Pulmonary artery endothelial cell (primary cell): ENCODE results near the gene NOD2. TPM values are rescaled to one million over a fixed set of nuclear protein-coding genes. Genes with fewer than 3 reads are reported as not detected.

Experiments used
- DNase-seq: peaks from one replicate; pipeline ENCODE4 v3.0.0-alpha.2; 2011; ENCODE audit warnings: low read depth, low spot score
- total RNA-seq: library from RNA; depleted of rRNA; stranded (reverse); fragments of >200 nt; gene quantifications from 2 replicates; pipeline ENCODE4 v1.2.3, GENCODE V29; 2014

The NOD2 gene
- total RNA-seq, 1 donor from 2014 or later, result 0.26 TPM

DNA sequence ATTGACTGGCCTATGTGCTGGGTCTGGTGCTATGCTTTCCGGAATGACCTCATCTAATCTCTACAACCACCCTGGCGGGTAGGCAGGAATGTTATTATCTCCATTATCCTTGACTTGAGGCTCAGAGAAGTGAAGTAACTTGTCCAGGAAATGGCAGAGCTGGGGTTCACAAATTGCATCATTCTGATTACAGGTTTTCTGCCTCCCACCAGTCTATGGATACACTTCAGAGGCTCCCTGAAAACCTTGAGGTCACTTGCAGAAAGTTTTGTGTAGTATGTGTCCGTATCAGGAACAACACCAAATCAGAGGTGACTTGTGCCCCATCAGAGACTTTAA lies 19.1 kb downstream of the NOD2 start:
- DNase-seq, result no peak

GRCh38 chr16:50712956-50713355 lies 19.6 kb downstream of the NOD2 start:
- no peak for DNase-seq

DNA sequence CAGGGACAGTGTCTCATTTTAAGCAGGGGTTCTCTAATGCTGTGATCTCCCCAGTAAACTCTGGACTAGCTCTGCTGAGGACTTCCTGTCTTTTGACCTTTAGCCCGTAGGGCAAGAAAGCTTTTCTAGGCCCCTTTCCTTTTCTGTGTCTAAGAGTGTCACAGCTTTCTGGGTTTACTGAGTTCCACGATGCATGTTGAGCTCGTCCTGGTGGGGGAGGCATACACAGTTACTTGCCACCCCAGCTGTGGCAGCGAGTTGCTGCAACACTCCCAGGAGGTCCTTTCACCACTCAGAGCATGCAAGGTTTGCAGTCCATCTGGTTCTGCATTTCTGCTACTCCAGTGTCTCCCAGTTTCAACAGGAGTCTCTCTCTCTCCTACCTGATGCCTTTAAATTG lies 23.7 kb downstream of the NOD2 start:
- no peak for DNase-seq

DNA sequence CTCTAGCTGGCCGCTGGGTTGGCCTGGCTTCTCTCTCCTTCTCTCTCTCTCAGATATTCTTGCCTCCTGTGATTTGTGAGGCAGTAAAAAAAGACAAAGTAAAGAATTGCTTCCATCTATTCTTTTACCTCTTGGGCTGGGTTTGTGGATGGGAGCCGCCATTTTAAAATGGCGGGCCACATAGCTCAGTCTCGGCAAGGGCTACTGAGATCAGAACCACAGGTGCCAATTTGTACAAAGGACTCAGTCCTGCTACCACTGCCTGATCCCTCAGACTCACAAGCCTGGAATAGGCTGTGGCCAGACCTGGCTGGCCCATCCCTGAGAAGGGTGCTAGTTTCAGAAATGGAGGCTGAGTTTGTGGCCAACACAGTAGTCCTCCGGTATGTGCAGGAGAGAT lies 24.1 kb downstream of the NOD2 start:
- DNase-seq, result no peak

- DNase-seq, result no peak
Measured at GRCh38 chr16:50718061-50718760, 24.8 kb downstream of the NOD2 start.

- DNase-seq, result no peak
Measured at GRCh38 chr16:50718761-50719400, 25.5 kb downstream of the NOD2 start.

- no peak for DNase-seq
Measured at GRCh38 chr16:50719401-50720337, 26.3 kb downstream of the NOD2 start.

- DNase-seq, result no peak
Measured at GRCh38 chr16:50721549-50722404, 28.4 kb downstream of the NOD2 start.

DNA sequence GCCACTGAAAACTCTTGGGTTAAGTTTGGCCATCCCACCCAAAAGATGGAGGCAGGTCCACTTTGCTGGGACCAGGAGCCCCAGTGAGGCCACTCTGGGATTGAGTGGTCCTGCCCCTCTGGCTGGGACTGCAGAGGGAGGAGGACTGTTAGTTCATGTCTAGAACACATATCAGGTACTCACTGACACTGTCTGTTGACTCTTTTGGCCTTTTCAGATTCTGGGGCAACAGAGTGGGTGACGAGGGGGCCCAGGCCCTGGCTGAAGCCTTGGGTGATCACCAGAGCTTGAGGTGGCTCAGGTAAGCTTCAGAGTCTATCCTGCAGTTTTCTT lies 29.0 kb downstream of the NOD2 start:
- DNase-seq, result no peak

DNA sequence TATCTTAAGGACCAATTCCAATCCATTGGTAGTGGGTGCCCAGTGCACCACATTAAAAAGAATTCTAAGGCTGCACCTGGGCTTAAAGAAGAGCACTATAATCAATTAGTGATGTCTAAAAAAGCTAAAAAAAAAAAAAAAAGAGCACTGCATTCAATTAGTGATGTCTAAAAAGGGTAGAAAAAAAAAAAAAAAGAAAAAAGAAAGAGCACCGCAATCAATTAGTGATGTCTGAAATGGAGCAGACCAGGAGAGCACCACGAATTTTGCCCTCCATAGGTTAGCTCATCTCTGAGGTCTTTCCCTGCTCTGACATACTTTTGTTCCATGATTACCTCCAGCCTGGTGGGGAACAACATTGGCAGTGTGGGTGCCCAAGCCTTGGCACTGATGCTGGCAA lies 29.6 kb downstream of the NOD2 start:
- no peak for DNase-seq

DNA sequence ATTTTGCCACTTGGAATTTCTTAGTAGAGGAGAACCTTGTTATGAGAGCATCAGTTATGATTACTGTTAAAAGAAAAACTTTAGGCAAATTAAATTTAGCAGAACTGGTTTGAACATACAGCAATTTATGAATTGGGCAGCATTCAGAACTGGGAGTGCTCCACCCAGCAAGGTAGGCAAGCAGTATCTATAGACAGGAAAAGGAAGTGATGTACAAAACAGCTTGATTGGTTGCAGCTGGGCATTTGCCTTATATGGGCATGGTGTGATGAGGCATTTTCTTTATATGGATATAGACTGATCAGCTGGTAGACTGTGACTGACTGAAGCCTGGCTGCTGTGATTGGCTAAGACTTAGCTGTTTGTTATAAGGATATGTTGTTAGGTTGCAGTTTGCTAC lies 30.9 kb downstream of the NOD2 start:
- DNase-seq, result no peak

DNA sequence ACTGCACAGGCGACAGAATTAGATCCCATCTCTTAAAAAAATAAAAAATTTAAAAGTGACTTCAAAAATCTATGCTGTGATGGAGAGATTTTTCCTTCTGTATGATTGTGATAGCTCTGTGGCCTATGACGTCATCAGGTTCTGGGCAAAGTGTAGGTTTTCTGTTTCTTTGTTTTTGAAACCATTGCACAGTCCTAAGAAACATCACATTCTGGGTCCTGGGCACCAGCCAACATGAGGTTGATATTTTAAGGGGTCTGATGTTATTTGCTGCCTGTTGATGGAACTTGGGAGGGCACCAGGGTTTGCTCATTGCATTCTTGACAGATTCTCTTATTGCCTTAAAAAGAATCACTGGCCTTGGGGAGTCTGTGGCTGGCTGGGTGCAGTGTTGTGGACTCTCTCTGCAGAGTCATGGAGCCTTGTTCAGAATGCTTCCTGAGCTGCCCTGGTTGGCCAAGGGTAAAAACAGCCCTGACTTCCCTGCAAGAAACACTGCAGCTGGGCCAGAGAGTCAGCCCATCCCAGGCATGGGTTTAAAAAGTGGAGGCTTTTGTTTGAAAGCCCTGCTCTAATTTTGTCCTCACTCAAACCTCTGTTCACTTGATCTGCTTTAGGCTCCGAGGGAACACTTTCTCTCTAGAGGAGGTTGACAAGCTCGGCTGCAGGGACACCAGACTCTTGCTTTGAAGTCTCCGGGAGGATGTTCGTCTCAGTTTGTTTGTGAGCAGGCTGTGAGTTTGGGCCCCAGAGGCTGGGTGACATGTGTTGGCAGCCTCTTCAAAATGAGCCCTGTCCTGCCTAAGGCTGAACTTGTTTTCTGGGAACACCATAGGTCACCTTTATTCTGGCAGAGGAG lies 38.0 kb downstream of the NOD2 start:
- DNase-seq, result no peak

GRCh38 chr16:50731989-50732832 lies 38.8 kb downstream of the NOD2 start:
- DNase-seq, result no peak

GRCh38 chr16:50733468-50733867 lies 40.1 kb downstream of the NOD2 start:
- DNase-seq, result no peak

DNA sequence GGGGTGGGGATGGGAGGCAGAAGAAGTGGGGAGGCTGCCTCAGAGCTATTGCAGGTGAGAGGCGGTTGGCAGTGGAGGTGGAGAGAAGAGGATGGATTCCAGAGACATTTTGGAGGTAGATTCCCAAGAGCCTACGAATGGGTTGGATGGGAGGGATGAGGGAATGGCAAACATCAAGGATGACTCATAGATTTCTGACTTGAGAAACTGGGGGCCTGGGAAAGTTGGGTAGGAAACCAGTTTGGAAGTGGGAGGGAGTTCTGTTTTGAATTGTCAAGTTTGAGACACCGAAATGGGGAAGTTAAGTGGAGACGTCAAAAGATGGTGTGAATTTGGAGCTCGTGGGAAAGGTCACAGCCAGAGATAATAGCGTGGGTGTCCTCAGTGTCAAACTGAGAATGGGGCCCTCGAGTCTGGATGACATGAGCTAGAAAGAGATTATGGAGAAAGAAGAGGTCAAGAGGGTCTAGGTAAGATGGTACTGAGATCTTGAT lies 42.3 kb downstream of the NOD2 start:
- no peak for DNase-seq

DNA sequence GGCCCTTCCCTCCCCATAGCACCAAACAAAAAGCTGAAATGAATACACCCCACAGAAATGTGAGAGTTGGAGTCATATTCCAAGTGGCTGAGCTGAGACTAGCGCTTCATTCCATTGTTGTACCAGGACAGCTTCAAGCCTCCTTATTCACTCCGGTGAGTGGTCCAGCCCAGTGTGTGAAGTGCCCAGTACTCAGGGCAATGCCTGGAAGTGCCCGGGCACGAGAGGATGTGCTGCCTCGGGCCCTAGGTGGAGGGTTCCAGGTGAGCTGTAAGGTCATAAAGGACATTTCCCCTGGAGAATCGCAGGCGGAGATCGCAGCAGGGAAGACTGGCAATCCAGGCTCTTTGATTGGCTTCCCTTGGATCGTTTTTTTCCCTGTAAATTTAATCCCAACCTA lies 43.0 kb downstream of the NOD2 start:
- DNase-seq, result no peak

GRCh38 chr16:50737420-50737959 lies 44.1 kb downstream of the NOD2 start:
- DNase-seq, result no peak

GRCh38 chr16:50739031-50739430 lies 45.6 kb downstream of the NOD2 start:
- DNase-seq, result no peak

DNA sequence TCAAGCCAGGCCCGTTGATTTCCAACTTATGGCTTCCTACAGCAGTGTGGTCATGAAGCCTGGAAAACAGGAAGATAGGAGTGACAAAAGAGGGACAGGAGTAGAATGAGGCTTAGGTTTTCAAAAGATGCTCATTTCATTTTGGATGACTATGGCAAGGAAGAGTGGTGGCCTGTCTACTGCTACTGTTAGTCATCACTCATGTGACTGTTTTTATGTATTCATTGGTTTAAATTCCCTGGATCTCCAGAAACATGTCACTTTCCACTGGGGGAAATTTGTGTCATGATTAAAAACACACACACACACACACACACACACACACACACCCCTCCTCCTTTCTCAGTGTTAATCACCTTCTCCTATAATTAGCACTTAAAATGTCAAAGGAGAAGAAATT lies 47.3 kb downstream of the NOD2 start:
- DNase-seq, result no peak
